IPS-NIHi7 (cell line): ENCODE measurements around the gene QSOX1.
A peak's percentile ranks its signal among the peaks of the same experiment; 100 is the strongest.
"Not testable (repeated sequence)": the region's sequence is repeated elsewhere in the genome, so short reads cannot be mapped to it uniquely, and the experiment has no call there.

Experiments used
- DNase-seq: peaks from one replicate; pipeline ENCODE4 v3.0.0; 2012; ENCODE audit warnings: mixed read lengths; ENCODE audit errors: extremely low spot score

Gene QSOX1

GRCh38 chr1:180188684-180189175 is 34.1 kb downstream of the QSOX1 start:
- DNase-seq, result no peak

- DNase-seq, result no peak
These were observed 35.4 kb downstream of the QSOX1 start for GRCh38 chr1:180190091-180190490.

GRCh38 chr1:180192172-180192571 is 37.5 kb downstream of the QSOX1 start:
- no peak for DNase-seq

GRCh38 chr1:180193141-180194047 is 38.7 kb downstream of the QSOX1 start:
- no peak for DNase-seq

- no peak for DNase-seq
These were observed 39.4 kb downstream of the QSOX1 start for GRCh38 chr1:180194048-180194425.

- peak; percentile 39 for DNase-seq
These were observed 40.0 kb downstream of the QSOX1 start for GRCh38 chr1:180194546-180195207.

GRCh38 chr1:180195401-180195800 is 40.7 kb downstream of the QSOX1 start:
- DNase-seq, result no peak

GRCh38 chr1:180195916-180196315 is 41.2 kb downstream of the QSOX1 start:
- no peak for DNase-seq

GRCh38 chr1:180196436-180197003 is 41.9 kb downstream of the QSOX1 start:
- no peak for DNase-seq

- DNase-seq, result no peak
These were observed 42.6 kb downstream of the QSOX1 start for GRCh38 chr1:180197231-180197630.

- peak; percentile 50 for DNase-seq
These were observed 43.5 kb downstream of the QSOX1 start for GRCh38 chr1:180198196-180198595.

- no peak for DNase-seq
These were observed 43.9 kb downstream of the QSOX1 start for GRCh38 chr1:180198611-180199010.

GRCh38 chr1:180199018-180199417 is 44.3 kb downstream of the QSOX1 start:
- no peak for DNase-seq

GRCh38 chr1:180201451-180202200 is 47.0 kb downstream of the QSOX1 start:
- no peak for DNase-seq

- not testable (repeated sequence) for DNase-seq
These were observed 47.9 kb downstream of the QSOX1 start for GRCh38 chr1:180202588-180202987.

GRCh38 chr1:180204231-180204630 is 49.6 kb downstream of the QSOX1 start:
- no peak for DNase-seq

GRCh38 chr1:180206581-180206980 is 51.9 kb downstream of the QSOX1 start:
- DNase-seq, result no peak

- DNase-seq, result no peak
These were observed 53.6 kb downstream of the QSOX1 start for GRCh38 chr1:180208264-180208663.

- DNase-seq, result no peak
These were observed 55.4 kb downstream of the QSOX1 start for GRCh38 chr1:180210008-180210620.

- DNase-seq, result no peak
These were observed 56.6 kb downstream of the QSOX1 start for GRCh38 chr1:180211156-180211859.

GRCh38 chr1:180211860-180212229 is 57.2 kb downstream of the QSOX1 start:
- DNase-seq, result no peak
